WTC11 (cell line): ENCODE results near the gene RAI1. TPM values are rescaled to one million over a fixed set of nuclear protein-coding genes. Genes with fewer than 3 reads are reported as not detected.

Experiments
- ATAC-seq: fragments of 200-7000 bp; cut with Tn5 transposase; 2 replicates; pipeline ENCODE4 v1.10.0; 2021; ENCODE audit warnings: mild to moderate bottlenecking, moderate library complexity
- CTCF ChIA-PET: fragments of 300-600 bp; sonication (Branson Sonifier 250); formaldehyde crosslinking; loops from one replicate; lab custom pipeline; 2021; ENCODE audit warnings: antibody characterized with exemption; lab: Charles Lee
- POLR2A ChIA-PET: fragments of 350-600 bp; sonication (Branson Sonifier 250); formaldehyde crosslinking; loops from one replicate; lab custom pipeline; 2021; ENCODE audit warnings: antibody characterized with exemption; lab: Charles Lee
- DNase-seq: peaks from one replicate; pipeline ENCODE4 v3.0.0; 2021; ENCODE audit warnings: low spot score
- H3K27ac Mint-ChIP-seq: 2 replicates; pipeline ENCODE4 v1.8.0; 2021; ENCODE audit warnings: mixed read lengths
- H3K27me3 Mint-ChIP-seq: 2 replicates; pipeline ENCODE4 v1.8.0; 2021; ENCODE audit warnings: low read depth, mild to moderate bottlenecking, moderate library complexity, mixed read lengths
- H3K36me3 Mint-ChIP-seq: 2 replicates; pipeline ENCODE4 v1.8.0; 2021; ENCODE audit warnings: mixed read lengths
- H3K4me1 Mint-ChIP-seq: 2 replicates; pipeline ENCODE4 v1.8.0; 2022; ENCODE audit warnings: mixed read lengths
- H3K4me3 Mint-ChIP-seq: 2 replicates; pipeline ENCODE4 v1.8.0; 2021; ENCODE audit warnings: mild to moderate bottlenecking, moderate library complexity, mixed read lengths
- H3K9me3 Mint-ChIP-seq: 2 replicates; pipeline ENCODE4 v1.8.0; 2021; ENCODE audit warnings: mixed read lengths
- ATF3 ChIP-seq: sonication (generic); formaldehyde crosslinking; conservative IDR thresholded peaks from 2 replicates; pipeline ENCODE4 v1.8.1; 2022; ENCODE audit warnings: mild to moderate bottlenecking, missing genetic modification reagents
- CBFB ChIP-seq: sonication (generic); formaldehyde crosslinking; IDR thresholded peaks from 2 replicates; pipeline ENCODE4 v1.8.1; 2022; ENCODE audit warnings: mild to moderate bottlenecking, low read depth, missing genetic modification reagents
- CTCF ChIP-seq: fragments of 200-600 bp; IDR thresholded peaks from 2 replicates; pipeline ENCODE4 v1.8.0; 2022; ENCODE audit warnings: antibody characterized with exemption
- ERG ChIP-seq: fragments of 250-450 bp; sonication (Bioruptor Pico); IDR thresholded peaks from 2 replicates; pipeline ENCODE4 v1.8.0; 2021; ENCODE audit warnings: mild to moderate bottlenecking
- ESRRA ChIP-seq: sonication (generic); formaldehyde crosslinking; IDR thresholded peaks from 2 replicates; pipeline ENCODE4 v1.8.1; 2022; ENCODE audit warnings: mild to moderate bottlenecking, missing genetic modification reagents, borderline replicate concordance
- ETV6 ChIP-seq: sonication (generic); formaldehyde crosslinking; IDR thresholded peaks from 2 replicates; pipeline ENCODE4 v1.8.1; 2022; ENCODE audit warnings: mild to moderate bottlenecking, missing genetic modification reagents
- FOXP1 ChIP-seq: sonication (generic); formaldehyde crosslinking; IDR thresholded peaks from 2 replicates; pipeline ENCODE4 v1.8.0; 2022; ENCODE audit warnings: missing genetic modification reagents, mild to moderate bottlenecking, moderate library complexity, borderline replicate concordance
- GTF2I ChIP-seq: fragments of 250-450 bp; sonication (Bioruptor Pico); conservative IDR thresholded peaks from 2 replicates; pipeline ENCODE4 v1.4.0; 2021; ENCODE audit warnings: mild to moderate bottlenecking
- IRF1 ChIP-seq: sonication (generic); formaldehyde crosslinking; IDR thresholded peaks from 2 replicates; pipeline ENCODE4 v1.8.0; 2023; ENCODE audit warnings: missing genetic modification reagents
- JAZF1 ChIP-seq: fragments of 250-450 bp; sonication (Bioruptor Pico); IDR thresholded peaks from 2 replicates; pipeline ENCODE4 v1.9.0; 2021; ENCODE audit warnings: moderate library complexity, mild to moderate bottlenecking, inconsistent platforms
- JUN ChIP-seq: sonication (generic); formaldehyde crosslinking; IDR thresholded peaks from 2 replicates; pipeline ENCODE4 v1.8.0; 2023; ENCODE audit warnings: mild to moderate bottlenecking, missing genetic modification reagents
- KAT7 ChIP-seq: sonication (generic); formaldehyde crosslinking; IDR thresholded peaks from 2 replicates; pipeline ENCODE4 v1.8.1; 2023; ENCODE audit warnings: missing genetic modification reagents, mild to moderate bottlenecking, borderline replicate concordance
- NFATC4 ChIP-seq: fragments of 250-450 bp; sonication (Bioruptor Pico); IDR thresholded peaks from 2 replicates; pipeline ENCODE4 v1.9.0; 2021; ENCODE audit warnings: mild to moderate bottlenecking
- NFE2L1 ChIP-seq: sonication (generic); formaldehyde crosslinking; IDR thresholded peaks from 2 replicates; pipeline ENCODE4 v1.8.1; 2023; ENCODE audit warnings: missing genetic modification reagents
- NFYB ChIP-seq: sonication (generic); formaldehyde crosslinking; conservative IDR thresholded peaks from 2 replicates; pipeline ENCODE4 v1.8.0; 2022; ENCODE audit warnings: low read depth, missing genetic modification reagents
- NR3C1 ChIP-seq: sonication (generic); formaldehyde crosslinking; conservative IDR thresholded peaks from 2 replicates; pipeline ENCODE4 v1.8.1; 2023; ENCODE audit warnings: low read depth, mild to moderate bottlenecking, missing genetic modification reagents
- PRRX2 ChIP-seq: fragments of 250-450 bp; sonication (Bioruptor Pico); IDR thresholded peaks from 2 replicates; pipeline ENCODE4 v1.8.0; 2021; ENCODE audit warnings: mild to moderate bottlenecking
- RELA ChIP-seq: sonication (generic); formaldehyde crosslinking; IDR thresholded peaks from 2 replicates; pipeline ENCODE4 v1.8.1; 2022; ENCODE audit warnings: missing genetic modification reagents, mild to moderate bottlenecking, borderline replicate concordance
- SMAD3 ChIP-seq: sonication (generic); formaldehyde crosslinking; IDR thresholded peaks from 2 replicates; pipeline ENCODE4 v1.8.0; 2022; ENCODE audit warnings: missing genetic modification reagents, mild to moderate bottlenecking, borderline replicate concordance
- SMAD4 ChIP-seq: sonication (generic); formaldehyde crosslinking; IDR thresholded peaks from 2 replicates; pipeline ENCODE4 v1.8.0; 2022; ENCODE audit warnings: mild to moderate bottlenecking, missing genetic modification reagents
- TEAD1 ChIP-seq: sonication (generic); formaldehyde crosslinking; IDR thresholded peaks from 2 replicates; pipeline ENCODE4 v1.8.0; 2022; ENCODE audit warnings: mild to moderate bottlenecking, missing genetic modification reagents
- TEAD4 ChIP-seq: sonication (generic); formaldehyde crosslinking; IDR thresholded peaks from 2 replicates; pipeline ENCODE4 v1.8.0; 2022; ENCODE audit warnings: mild to moderate bottlenecking, missing genetic modification reagents
- ZNF423 ChIP-seq: fragments of 250-450 bp; sonication (Bioruptor Pico); IDR thresholded peaks from 2 replicates; pipeline ENCODE4 v2.1.2; 2022; ENCODE audit warnings: mild to moderate bottlenecking, moderate library complexity
- ZNF671 ChIP-seq: fragments of 250-450 bp; sonication (Bioruptor Pico); IDR thresholded peaks from 2 replicates; pipeline ENCODE4 v1.8.0; 2021; ENCODE audit warnings: mild to moderate bottlenecking
- total RNA-seq: library from RNA; stranded (reverse); gene quantifications from 3 replicates; pipeline ENCODE4 v1.2.3, GENCODE V29; 2021
- TF ChIP-seq, protein P1 (sequence below): sonication (generic); formaldehyde crosslinking; IDR thresholded peaks from 2 replicates; pipeline ENCODE4 v1.8.1; 2022; ENCODE audit warnings: low read depth, mild to moderate bottlenecking, moderate library complexity, missing genetic modification reagents, borderline replicate concordance
- TF ChIP-seq, protein P2 (sequence below): fragments of 250-450 bp; sonication (Bioruptor Pico); IDR thresholded peaks from 2 replicates; pipeline ENCODE4 v1.9.0; 2021; ENCODE audit warnings: moderate library complexity, mild to moderate bottlenecking, inconsistent platforms, borderline replicate concordance
- TF ChIP-seq, protein P3 (sequence below): sonication (generic); formaldehyde crosslinking; IDR thresholded peaks from 2 replicates; pipeline ENCODE4 v1.8.0; 2022; ENCODE audit warnings: mild to moderate bottlenecking, missing genetic modification reagents

The RAI1 gene
- total RNA-seq, 1 experiment from 2014 or later: 12.7 TPM

DNA sequence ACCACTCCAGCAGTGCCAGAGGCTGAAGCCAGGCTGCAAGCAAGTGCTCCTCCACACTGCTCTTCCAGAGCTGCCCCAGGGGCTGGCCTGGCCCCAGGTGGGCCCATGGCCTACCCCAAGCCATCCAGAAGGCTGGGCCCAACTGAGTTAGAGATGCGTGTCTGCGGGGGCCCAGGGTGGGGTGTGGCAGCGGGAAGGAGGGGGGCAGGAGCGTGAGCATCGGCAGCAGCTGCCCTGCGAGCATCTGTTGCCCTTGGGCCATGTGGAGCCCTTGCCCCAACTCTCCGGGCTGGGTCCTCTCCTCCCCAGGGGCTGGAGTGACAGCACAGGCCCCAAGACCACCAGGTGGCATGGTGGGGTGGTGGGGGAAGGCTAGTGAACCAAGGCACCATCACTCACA, 162.8 kb downstream of the RAI1 start (continued):
- TF ChIP-seq NFATC4 (CRISPR knock-in tag) (no peak), PRRX2 (no peak)

- ChIA-PET POLR2A (no interaction called here), CTCF (interaction anchor here (0.6 to 1.0 kb wide), 2 partner anchors 16 to 32 kb away, joined by 3 read pairs; no protein-coding TSS in a partner anchor)
- no peak for ATAC-seq
- Mint-ChIP-seq H3K4me3 (no peak overlapping the region), H3K4me1 (peaks cover 45% of the 10 kb centered on the region), H3K27ac (no peak overlapping the region), H3K36me3 (no peaks in the 10 kb centered on the region), H3K27me3 (peaks cover 3% of the 10 kb centered on the region; the same call in 1 of the 2 replicates), H3K9me3 (no peaks in the 10 kb centered on the region)
- no peak for TF ChIP-seq PRRX2
- no peak for TF ChIP-seq KAT7 (CRISPR knock-in tag)
- TF ChIP-seq CBFB (CRISPR knock-in tag): no peak
- no peak for TF ChIP-seq ESRRA
- TF ChIP-seq TEAD1 (CRISPR knock-in tag): no peak
- no peak for TF ChIP-seq ZNF671 (CRISPR knock-in tag)
- TF ChIP-seq IRF1 (CRISPR knock-in tag): no peak
- no peak for TF ChIP-seq GTF2I (CRISPR knock-in tag)
- no peak for TF ChIP-seq TEAD4 (CRISPR knock-in tag)
- TF ChIP-seq ZNF423 (CRISPR knock-in tag): no peak
- TF ChIP-seq, protein P1, sequence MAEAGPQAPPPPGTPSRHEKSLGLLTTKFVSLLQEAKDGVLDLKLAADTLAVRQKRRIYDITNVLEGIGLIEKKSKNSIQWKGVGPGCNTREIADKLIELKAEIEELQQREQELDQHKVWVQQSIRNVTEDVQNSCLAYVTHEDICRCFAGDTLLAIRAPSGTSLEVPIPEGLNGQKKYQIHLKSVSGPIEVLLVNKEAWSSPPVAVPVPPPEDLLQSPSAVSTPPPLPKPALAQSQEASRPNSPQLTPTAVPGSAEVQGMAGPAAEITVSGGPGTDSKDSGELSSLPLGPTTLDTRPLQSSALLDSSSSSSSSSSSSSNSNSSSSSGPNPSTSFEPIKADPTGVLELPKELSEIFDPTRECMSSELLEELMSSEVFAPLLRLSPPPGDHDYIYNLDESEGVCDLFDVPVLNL (CRISPR knock-in tag): no peak
- no peak for TF ChIP-seq NFATC4 (CRISPR knock-in tag)
- TF ChIP-seq NFYB (CRISPR knock-in tag): no peak
- no peak for TF ChIP-seq ATF3 (CRISPR knock-in tag)
- TF ChIP-seq ERG (CRISPR knock-in tag): no peak
- TF ChIP-seq NFE2L1: no peak
- DNase-seq: no peak
These were observed 163.2 kb downstream of the RAI1 start for GRCh38 chr17:17844500-17844899.

DNA sequence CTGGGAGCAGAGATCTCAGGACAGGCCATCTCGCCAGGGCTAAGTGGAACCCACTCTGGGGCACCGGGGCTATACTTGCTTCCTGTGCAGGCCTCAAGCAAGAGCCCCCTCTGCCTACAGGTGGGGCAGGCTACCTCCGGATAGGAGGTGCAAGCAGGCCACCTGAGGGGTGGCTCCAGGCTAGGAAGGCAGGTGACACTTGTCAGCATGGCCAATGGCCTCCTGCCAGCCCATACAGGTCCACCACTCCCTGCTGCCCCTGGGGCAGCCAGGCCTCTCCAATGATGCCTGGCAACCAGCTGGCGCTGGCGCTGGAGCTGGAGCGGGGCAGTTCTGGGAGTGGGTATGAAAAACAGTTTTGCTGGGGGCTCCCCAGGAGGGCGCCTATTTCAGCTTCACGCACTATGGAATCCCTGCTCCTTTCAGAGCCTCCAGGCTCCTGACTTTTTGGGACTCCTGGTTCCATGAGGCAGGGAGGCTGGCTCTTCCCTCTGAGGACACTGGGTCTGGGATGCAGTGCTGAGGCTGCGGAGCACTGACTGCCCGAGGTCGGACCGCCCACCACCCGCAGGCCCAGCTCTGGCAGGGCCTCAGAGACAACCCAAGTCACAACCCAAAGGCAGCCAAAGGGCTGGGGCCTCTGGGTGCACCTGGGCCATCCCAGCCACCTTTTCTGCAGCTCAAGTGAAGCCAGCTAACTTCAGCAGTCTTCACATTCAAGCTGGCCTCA, 164.0 kb downstream of the RAI1 start:
- CTCF ChIA-PET: interaction anchor here (0.5 to 2.1 kb wide), 7 partner anchors 15 to 74 kb away, joined by 3 to 11 read pairs (median 3); no protein-coding TSS in a partner anchor
- POLR2A ChIA-PET: interaction anchor here (2.6 kb wide), 1 partner anchor 9 kb away, joined by 15 read pairs; the partner anchor contains the start of gene SREBF1
- Mint-ChIP-seq H3K27ac (no peak overlapping the region), H3K4me1 (peaks cover 47% of the 10 kb centered on the region), H3K9me3 (no peaks in the 10 kb centered on the region), H3K27me3 (peaks cover 3% of the 10 kb centered on the region; the same call in 1 of the 2 replicates), H3K4me3 (no peak overlapping the region), H3K36me3 (no peaks in the 10 kb centered on the region)
- no peak for DNase-seq
- ATAC-seq: no peak
- TF ChIP-seq SMAD3 (CRISPR knock-in tag): no peak
- no peak for TF ChIP-seq ESRRA
- no peak for TF ChIP-seq JAZF1
- TF ChIP-seq, protein P2, sequence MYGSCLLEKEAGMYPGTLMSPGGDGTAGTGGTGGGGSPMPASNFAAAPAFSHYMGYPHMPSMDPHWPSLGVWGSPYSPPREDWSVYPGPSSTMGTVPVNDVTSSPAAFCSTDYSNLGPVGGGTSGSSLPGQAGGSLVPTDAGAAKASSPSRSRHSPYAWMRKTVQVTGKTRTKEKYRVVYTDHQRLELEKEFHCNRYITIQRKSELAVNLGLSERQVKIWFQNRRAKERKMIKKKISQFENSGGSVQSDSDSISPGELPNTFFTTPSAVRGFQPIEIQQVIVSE: no peak
- TF ChIP-seq NR3C1 (CRISPR knock-in tag): no peak
- no peak for TF ChIP-seq JUN (CRISPR knock-in tag)
- no peak for TF ChIP-seq FOXP1 (CRISPR knock-in tag)
- TF ChIP-seq, protein P3, sequence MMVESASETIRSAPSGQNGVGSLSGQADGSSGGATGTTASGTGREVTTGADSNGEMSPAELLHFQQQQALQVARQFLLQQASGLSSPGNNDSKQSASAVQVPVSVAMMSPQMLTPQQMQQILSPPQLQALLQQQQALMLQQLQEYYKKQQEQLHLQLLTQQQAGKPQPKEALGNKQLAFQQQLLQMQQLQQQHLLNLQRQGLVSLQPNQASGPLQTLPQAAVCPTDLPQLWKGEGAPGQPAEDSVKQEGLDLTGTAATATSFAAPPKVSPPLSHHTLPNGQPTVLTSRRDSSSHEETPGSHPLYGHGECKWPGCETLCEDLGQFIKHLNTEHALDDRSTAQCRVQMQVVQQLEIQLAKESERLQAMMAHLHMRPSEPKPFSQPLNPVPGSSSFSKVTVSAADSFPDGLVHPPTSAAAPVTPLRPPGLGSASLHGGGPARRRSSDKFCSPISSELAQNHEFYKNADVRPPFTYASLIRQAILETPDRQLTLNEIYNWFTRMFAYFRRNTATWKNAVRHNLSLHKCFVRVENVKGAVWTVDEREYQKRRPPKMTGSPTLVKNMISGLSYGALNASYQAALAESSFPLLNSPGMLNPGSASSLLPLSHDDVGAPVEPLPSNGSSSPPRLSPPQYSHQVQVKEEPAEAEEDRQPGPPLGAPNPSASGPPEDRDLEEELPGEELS (CRISPR knock-in tag): no peak
- TF ChIP-seq CTCF: no peak
- no peak for TF ChIP-seq SMAD4
- no peak for TF ChIP-seq ZNF423 (CRISPR knock-in tag)
- no peak for TF ChIP-seq RELA
- TF ChIP-seq ETV6 (CRISPR knock-in tag): no peak
